Omental fat pad (tissue), 4 donors: ENCODE results near the gene SAT2. TPM values are rescaled to one million over a fixed set of nuclear protein-coding genes. Genes with fewer than 3 reads are reported as not detected.
"Not testable (repeated sequence)": the region's sequence is repeated elsewhere in the genome, so short reads cannot be mapped to it uniquely, and the experiment has no call there.

Source experiments
- ATAC-seq: fragments of 150-250 bp; one replicate; pipeline ENCODE4 v1.9.1; 2016; ENCODE audit warnings: mild to moderate bottlenecking, moderate library complexity; ENCODE audit not compliant: low FRiP score
- DNase-seq: peaks from one replicate; pipeline ENCODE4 v3.0.0-alpha.2; 2019; ENCODE audit warnings: low spot score
- CTCF ChIP-seq, 3 donors: fragments of 450-650 bp; IDR thresholded peaks; one replicate each; pipeline ENCODE4 v1.5.1; 2016 to 2017; ENCODE audit warnings: antibody characterized with exemption in 3 of 3, mild to moderate bottlenecking in 3 of 3, moderate library complexity in 2 of 3
- total RNA-seq, 4 donors: library from RNA; depleted of rRNA; stranded (reverse); fragments of >200 nt; gene quantifications; one replicate each; pipeline ENCODE4 v1.1.0, GENCODE V29; 2016

Gene SAT2
- total RNA-seq, 4 donors from 2014 or later, result 55.5 to 81.3 (median 66.2) TPM

DNA sequence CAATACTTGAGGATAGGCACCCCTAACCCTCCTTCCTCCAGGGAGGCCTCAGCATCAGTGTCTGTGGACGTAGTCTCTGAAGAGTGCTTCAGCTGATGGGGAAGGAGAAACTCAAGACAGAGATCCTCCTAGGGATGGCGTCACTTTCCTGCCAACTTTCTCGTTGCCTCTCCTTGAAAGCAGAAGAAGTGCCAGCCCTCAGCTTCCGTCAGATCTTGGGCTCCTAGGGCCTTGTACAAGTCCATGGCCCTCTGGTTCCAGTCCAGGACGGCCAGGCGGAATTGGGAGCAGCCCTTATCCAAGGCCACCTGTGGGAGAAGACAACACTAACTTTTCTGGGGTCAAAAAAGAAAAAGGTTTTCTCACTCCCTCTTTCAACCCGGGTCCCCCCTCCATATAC, 1.3 kb downstream of the SAT2 start:
- DNase-seq (no peak), ATAC-seq (no peak)
- no peak for TF ChIP-seq CTCF (IDR thresholded peaks at IDR 0.05)

GRCh38 chr17:7625749-7626148, 1.9 kb downstream of the SAT2 start:
- ATAC-seq, DNase-seq: not testable (repeated sequence)

- ATAC-seq (no peak), DNase-seq (no peak)
- TF ChIP-seq CTCF (IDR thresholded peaks at IDR 0.05), result no peak
Observed at GRCh38 chr17:7623661-7624060, 4.0 kb downstream of the SAT2 start.

- DNase-seq, result no peak
- no peak for TF ChIP-seq CTCF (IDR thresholded peaks at IDR 0.05)
- no peak for ATAC-seq
Observed at GRCh38 chr17:7620835-7621234, 6.8 kb downstream of the SAT2 start.

GRCh38 chr17:7618608-7619007, 9.0 kb downstream of the SAT2 start:
- DNase-seq, result no peak
- ATAC-seq, result no peak
- TF ChIP-seq CTCF (IDR thresholded peaks at IDR 0.05), result no peak

DNA sequence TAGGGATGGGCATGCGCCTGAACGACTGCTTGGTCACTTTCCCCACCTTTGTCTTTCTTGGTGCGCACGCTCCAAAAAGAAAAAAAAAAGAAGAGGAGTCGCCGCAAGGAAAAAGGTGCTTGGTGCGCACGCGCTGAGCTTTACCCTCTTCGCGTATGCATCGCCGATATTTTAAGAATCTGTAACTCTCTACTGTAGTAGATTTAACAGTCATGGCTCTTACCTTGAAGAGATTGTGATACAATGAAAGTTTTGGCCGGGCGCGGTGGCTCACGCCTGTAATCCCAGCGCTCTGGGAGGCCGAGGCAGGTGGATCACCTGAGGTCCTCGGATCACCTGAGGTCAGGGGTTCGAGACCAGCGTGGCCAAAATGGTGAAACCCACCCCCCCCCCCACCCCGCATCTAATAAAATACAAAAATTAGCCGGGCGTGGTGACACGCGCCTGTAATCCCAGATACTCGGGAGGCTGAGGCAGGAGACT, 12.3 kb downstream of the SAT2 start:
- no peak for TF ChIP-seq CTCF (IDR thresholded peaks at IDR 0.05)
- no peak for DNase-seq
- ATAC-seq, result no peak

DNA sequence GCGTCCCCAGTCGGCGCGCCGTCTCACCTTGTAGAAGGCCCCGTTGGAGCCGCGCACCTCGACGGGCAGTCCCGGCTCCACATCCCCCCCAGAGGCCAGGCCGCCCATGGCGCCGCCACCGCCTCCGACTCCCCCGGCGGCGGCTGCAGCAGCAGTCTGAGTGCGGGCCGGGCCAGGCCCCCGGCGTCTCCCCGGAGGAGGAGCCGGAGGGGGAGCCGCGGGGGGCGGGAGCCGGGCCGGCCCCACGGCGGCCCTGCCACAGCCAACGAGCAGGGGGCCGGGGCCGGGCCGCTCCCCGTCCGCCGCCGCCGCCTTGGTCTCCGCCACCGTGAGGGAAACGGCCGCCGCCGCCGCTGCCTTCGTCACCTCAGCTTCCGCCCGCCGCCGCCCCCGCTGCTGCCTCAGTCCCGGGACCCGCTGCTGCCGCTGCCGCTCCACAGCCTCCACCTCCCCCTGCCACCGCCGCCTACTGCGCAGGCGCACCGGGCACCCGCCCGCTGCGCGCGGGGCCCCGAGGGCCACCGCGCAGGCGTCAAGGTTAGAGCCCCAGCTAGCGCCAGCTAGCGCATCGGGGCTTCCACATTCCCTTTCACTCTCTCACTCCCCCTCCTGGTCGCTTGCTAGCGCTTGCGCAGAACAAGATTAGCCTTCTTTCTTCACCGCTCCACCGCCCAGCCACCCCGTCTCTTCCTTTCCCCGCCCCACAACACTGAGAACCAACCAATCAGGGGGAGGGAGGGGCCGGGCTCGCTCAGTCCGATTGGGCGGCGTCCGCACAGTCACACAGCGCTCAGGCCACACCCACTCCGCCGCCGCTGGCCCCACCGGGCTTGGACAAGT, 13.0 kb downstream of the SAT2 start, which contains the start of gene FXR2:
Gene FXR2, minus strand, starts transcription at position 473 of the 840 bp plus-strand sequence. Its CDS starts 365 bp downstream, at position 108.
- TF ChIP-seq CTCF (IDR thresholded peaks at IDR 0.05), result no peak
- ATAC-seq (peak; percentile 99), DNase-seq (peak; percentile 93)
